Parathyroid adenoma (tissue), 2 donors: Measurements from ENCODE around the gene GRM7.

Source experiments
- H2AFZ ChIP-seq: fragments of 300-600 bp; sonication (generic); one replicate; pipeline ENCODE4 v1.7.0; 2017; ENCODE audit warnings: antibody characterized with exemption, mild to moderate bottlenecking
- H3K27ac ChIP-seq: fragments of 300-600 bp; sonication (generic); one replicate; pipeline ENCODE4 v1.7.0; 2017
- H3K27me3 ChIP-seq: fragments of 300-600 bp; sonication (generic); one replicate; pipeline ENCODE4 v1.7.0; 2017; ENCODE audit warnings: low read length; ENCODE audit not compliant: control insufficient read depth, insufficient read depth
- H3K36me3 ChIP-seq: fragments of 300-600 bp; sonication (generic); one replicate; pipeline ENCODE4 v1.7.0; 2017; ENCODE audit warnings: low read length; ENCODE audit not compliant: control insufficient read depth, insufficient read depth
- H3K4me1 ChIP-seq: fragments of 300-600 bp; sonication (generic); one replicate; pipeline ENCODE4 v1.7.0; 2017; ENCODE audit warnings: control low read depth
- H3K4me2 ChIP-seq: fragments of 300-600 bp; sonication (generic); one replicate; pipeline ENCODE4 v1.7.0; 2017; ENCODE audit warnings: low read length
- H3K4me3 ChIP-seq: fragments of 300-600 bp; sonication (generic); one replicate; pipeline ENCODE4 v1.7.0; 2017; ENCODE audit warnings: low read depth, low read length
- H3K79me2 ChIP-seq: fragments of 300-600 bp; sonication (generic); one replicate; pipeline ENCODE4 v1.7.0; 2017; ENCODE audit warnings: control low read depth
- H3K9ac ChIP-seq: fragments of 300-600 bp; sonication (generic); one replicate; pipeline ENCODE4 v1.7.0; 2017; ENCODE audit warnings: mild to moderate bottlenecking
- H3K9me3 ChIP-seq: fragments of 300-600 bp; sonication (generic); one replicate; pipeline ENCODE4 v1.7.0; 2017; ENCODE audit warnings: low read length; ENCODE audit not compliant: control insufficient read depth
- CTCF ChIP-seq: fragments of 300-600 bp; sonication (generic); IDR thresholded peaks from one replicate; pipeline ENCODE4 v1.7.0; 2017; ENCODE audit warnings: antibody characterized with exemption, mild to moderate bottlenecking
- donor health status: primary hyperparathyroidism.

GRM7 gene

GRCh38 chr3:7728566-7729519 is 867.9 kb downstream of the GRM7 start:
- no peaks in the 10 kb centered on the region for H3K27me3 ChIP-seq
- no peaks in the 10 kb centered on the region for H3K79me2 ChIP-seq
- H2AFZ ChIP-seq = no peak overlapping the region
- no peak overlapping the region for H3K27ac ChIP-seq
- H3K9ac ChIP-seq = no peak overlapping the region
- no peak overlapping the region for H3K4me2 ChIP-seq
- H3K4me1 ChIP-seq = no peaks in the 10 kb centered on the region
- H3K9me3 ChIP-seq = no peaks in the 10 kb centered on the region
- no peak for TF ChIP-seq CTCF
- H3K4me3 ChIP-seq = no peak overlapping the region
- H3K36me3 ChIP-seq = no peaks in the 10 kb centered on the region

- Histone ChIP-seq H3K27me3 (no peaks in the 10 kb centered on the region), H3K27ac (no peak overlapping the region), H3K79me2 (no peaks in the 10 kb centered on the region), H3K4me1 (no peaks in the 10 kb centered on the region), H3K9me3 (no peaks in the 10 kb centered on the region), H2AFZ (no peak overlapping the region), H3K4me2 (no peak overlapping the region), H3K4me3 (no peak overlapping the region), H3K36me3 (no peaks in the 10 kb centered on the region), H3K9ac (no peak overlapping the region)
- no peak for TF ChIP-seq CTCF
These were observed 873.0 kb downstream of the GRM7 start for GRCh38 chr3:7733933-7734332.

- Histone ChIP-seq H3K4me2 (no peak overlapping the region), H3K79me2 (no peaks in the 10 kb centered on the region), H3K27me3 (no peaks in the 10 kb centered on the region), H3K4me3 (no peak overlapping the region), H3K9me3 (no peaks in the 10 kb centered on the region), H2AFZ (no peak overlapping the region), H3K4me1 (no peaks in the 10 kb centered on the region), H3K27ac (no peak overlapping the region), H3K9ac (no peak overlapping the region), H3K36me3 (no peaks in the 10 kb centered on the region)
- no peak for TF ChIP-seq CTCF
These were observed 873.5 kb downstream of the GRM7 start for GRCh38 chr3:7734456-7734855.

- no peaks in the 10 kb centered on the region for H3K27me3 ChIP-seq
- H2AFZ ChIP-seq = no peak overlapping the region
- no peak overlapping the region for H3K9ac ChIP-seq
- no peak overlapping the region for H3K27ac ChIP-seq
- H3K4me2 ChIP-seq = no peak overlapping the region
- H3K36me3 ChIP-seq = no peaks in the 10 kb centered on the region
- H3K79me2 ChIP-seq = no peaks in the 10 kb centered on the region
- no peak for TF ChIP-seq CTCF
- no peaks in the 10 kb centered on the region for H3K9me3 ChIP-seq
- no peaks in the 10 kb centered on the region for H3K4me1 ChIP-seq
- H3K4me3 ChIP-seq = no peak overlapping the region
These were observed 876.3 kb downstream of the GRM7 start for GRCh38 chr3:7737263-7737662.

GRCh38 chr3:7739754-7740153 is 878.8 kb downstream of the GRM7 start:
- no peaks in the 10 kb centered on the region for H3K79me2 ChIP-seq
- no peaks in the 10 kb centered on the region for H3K4me1 ChIP-seq
- no peak overlapping the region for H3K4me2 ChIP-seq
- H3K9ac ChIP-seq = no peak overlapping the region
- H2AFZ ChIP-seq = no peak overlapping the region
- no peaks in the 10 kb centered on the region for H3K9me3 ChIP-seq
- no peak overlapping the region for H3K27ac ChIP-seq
- TF ChIP-seq CTCF = no peak
- H3K27me3 ChIP-seq = no peaks in the 10 kb centered on the region
- H3K4me3 ChIP-seq = no peak overlapping the region
- H3K36me3 ChIP-seq = no peaks in the 10 kb centered on the region
